PC-9 (cell line): ENCODE data around the gene ATP11C.

Experiments used
- CTCF ChIP-seq: fragments of 200-600 bp; sonication (generic); conservative IDR thresholded peaks from 2 replicates; pipeline ENCODE4 v1.6.1; 2017; ENCODE audit warnings: mixed run types, antibody characterized with exemption, mild to moderate bottlenecking, moderate library complexity
- EZH2 ChIP-seq: fragments of 200-600 bp; sonication (generic); IDR thresholded peaks from 2 replicates; pipeline ENCODE4 v1.8.0; 2017; ENCODE audit warnings: antibody characterized with exemption, low read depth

- TF ChIP-seq CTCF (no peak), EZH2 (no peak)
These were observed 39.3 kb upstream of the ATP11C start for GRCh38 chrX:139972113-139972512.
